ENCODE measurements around the gene EVA1C.
"Not testable (repeated sequence)": the region's sequence is repeated elsewhere in the genome, so short reads cannot be mapped to it uniquely, and the experiment has no call there.

EVA1C gene

GRCh38 chr21:32506411-32506965 is 94.0 kb downstream of the EVA1C start:
- not testable (repeated sequence) for DNase-seq

GRCh38 chr21:32507342-32507919 is 94.9 kb downstream of the EVA1C start:
- no peak for DNase-seq

GRCh38 chr21:32508036-32508435 is 95.5 kb downstream of the EVA1C start:
- DNase-seq: not testable (repeated sequence)

GRCh38 chr21:32508558-32508957 is 96.1 kb downstream of the EVA1C start:
- no peak for DNase-seq

GRCh38 chr21:32508975-32509374 is 96.5 kb downstream of the EVA1C start:
- not testable (repeated sequence) for DNase-seq

- no peak for DNase-seq
Observed at GRCh38 chr21:32514275-32515055, 102.0 kb downstream of the EVA1C start.

GRCh38 chr21:32515874-32516273 is 103.4 kb downstream of the EVA1C start:
- no peak for DNase-seq

GRCh38 chr21:32516756-32517649 is 104.5 kb downstream of the EVA1C start:
- no peak for DNase-seq

GRCh38 chr21:32519945-32520874 is 107.7 kb downstream of the EVA1C start:
- no peak for DNase-seq

- DNase-seq: no peak
Observed at GRCh38 chr21:32520875-32521735, 108.6 kb downstream of the EVA1C start.

- no peak for DNase-seq
Observed at GRCh38 chr21:32521736-32522355, 109.3 kb downstream of the EVA1C start.

GRCh38 chr21:32523463-32523862 is 111.0 kb downstream of the EVA1C start:
- DNase-seq: no peak

GRCh38 chr21:32523988-32524719 is 111.6 kb downstream of the EVA1C start:
- no peak for DNase-seq

GRCh38 chr21:32525282-32525681 is 112.8 kb downstream of the EVA1C start:
- no peak for DNase-seq

GRCh38 chr21:32529679-32530078 is 117.2 kb downstream of the EVA1C start:
- no peak for DNase-seq

- DNase-seq: not testable (repeated sequence)
Observed at GRCh38 chr21:32530809-32531208, 118.3 kb downstream of the EVA1C start.

- not testable (repeated sequence) for DNase-seq
Observed at GRCh38 chr21:32531561-32531960, 119.1 kb downstream of the EVA1C start.

- no peak for DNase-seq
Observed at GRCh38 chr21:32532636-32533035, 120.1 kb downstream of the EVA1C start.

- no peak for DNase-seq
Observed at GRCh38 chr21:32533053-32533452, 120.5 kb downstream of the EVA1C start.

GRCh38 chr21:32533611-32534010 is 121.1 kb downstream of the EVA1C start:
- DNase-seq: no peak
